ENCODE measurements around the gene MDGA2.

- TF ChIP-seq CTCF (IDR thresholded peaks at IDR 0.05) (no peak), POLR2A (IDR thresholded peaks at IDR 0.05) (no peak), EP300 (IDR thresholded peaks at IDR 0.05) (no peak)
These were observed 16.4 kb upstream of the MDGA2 start for GRCh38 chr14:47691829-47692228.

Measured in upper lobe of left lung (tissue), 4 donors.